ENCODE data around the gene CACNG4.

Gene CACNG4

DNA sequence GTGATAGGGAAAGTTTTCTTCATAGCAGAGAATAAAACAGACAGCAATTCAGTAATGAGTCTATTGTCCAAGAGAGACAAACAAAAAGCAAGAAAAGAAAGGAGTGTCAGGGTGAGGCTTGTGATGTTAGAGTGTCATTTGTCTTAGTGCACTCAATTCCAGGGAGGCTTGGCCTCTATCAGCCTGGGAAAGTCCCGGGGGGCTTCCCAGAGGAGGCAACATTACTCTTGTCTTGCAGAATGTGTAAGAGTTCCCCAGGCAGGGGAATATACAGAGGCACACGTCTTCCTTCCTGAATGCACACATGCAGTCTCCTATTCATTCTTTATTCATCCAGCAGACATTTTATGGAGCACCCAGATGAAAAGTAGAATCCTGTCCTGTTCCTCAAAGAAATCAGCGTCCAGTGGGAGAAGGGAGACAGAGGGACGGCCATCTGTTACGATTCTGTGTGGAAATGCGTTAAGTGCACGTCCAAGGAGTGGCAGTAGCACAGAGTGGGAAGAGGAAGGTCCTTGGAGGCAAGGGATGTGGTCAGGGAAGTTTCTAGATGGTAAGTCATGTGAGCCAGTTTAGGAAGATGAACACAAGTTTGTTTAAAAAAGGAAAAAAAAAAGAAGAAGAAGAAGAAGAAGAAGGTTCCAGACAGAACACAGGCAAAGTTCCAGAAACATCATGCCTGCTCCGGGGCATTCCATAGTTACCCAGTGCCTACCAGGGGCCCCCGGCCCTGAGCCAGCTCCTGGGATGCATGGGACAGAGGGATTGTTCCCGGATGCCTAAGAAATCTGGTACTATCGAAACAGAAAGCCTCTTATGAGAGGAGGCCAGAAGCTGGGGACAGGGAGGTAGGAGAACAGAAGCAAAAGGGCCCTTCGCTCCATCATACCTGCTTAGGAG is 21.1 kb downstream of the CACNG4 start:
- DNase-seq (ENCODE audit: low spot score) = no peak

DNA sequence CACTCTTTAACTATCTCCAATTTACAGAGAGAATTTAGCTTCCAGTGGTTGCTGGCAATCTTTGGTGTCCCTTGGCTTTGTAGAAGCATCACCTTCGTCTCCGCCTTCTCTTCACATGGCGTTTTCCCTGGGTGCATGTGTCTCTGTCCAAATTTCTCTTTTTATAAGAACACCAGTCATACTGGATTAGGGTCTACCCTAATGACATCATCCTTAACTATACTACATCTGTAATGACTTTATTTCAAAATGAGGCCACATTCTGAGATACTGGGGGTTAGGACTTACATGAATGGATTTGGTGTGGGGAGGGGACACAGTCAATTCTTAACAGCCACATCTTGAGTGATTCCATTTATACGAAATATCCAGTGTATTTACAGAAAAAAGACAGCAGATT is 22.2 kb downstream of the CACNG4 start:
- DNase-seq (ENCODE audit: low spot score) = no peak

DNA sequence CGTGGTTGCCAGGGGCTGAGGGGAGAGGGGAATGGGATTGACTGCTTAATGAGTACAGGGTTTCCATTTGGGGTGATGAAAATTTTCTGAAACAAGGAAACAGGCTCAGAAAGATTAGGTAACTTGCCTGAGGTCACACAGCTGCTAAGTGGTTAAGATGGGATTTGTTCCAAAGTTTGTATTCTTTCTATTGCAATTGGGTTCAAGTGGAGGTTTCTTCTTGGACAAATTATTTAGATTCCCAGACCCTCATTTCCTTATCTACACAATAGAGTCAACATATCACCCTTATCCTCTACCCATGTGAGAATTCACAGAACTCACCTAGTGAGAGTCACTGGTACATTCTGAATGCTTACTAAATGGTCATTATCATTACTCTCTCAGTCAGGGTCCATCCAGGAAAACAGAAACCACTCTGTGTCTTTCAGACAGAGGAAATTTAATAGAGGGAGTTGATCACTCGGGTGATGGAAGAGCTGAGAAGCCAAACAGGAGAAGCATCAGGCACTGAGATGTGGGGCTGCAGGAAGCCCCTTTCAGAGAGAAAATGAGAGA is 22.6 kb downstream of the CACNG4 start:
- DNase-seq (ENCODE audit: low spot score) = no peak

- no peak for DNase-seq (ENCODE audit: low spot score)
These were observed 23.7 kb downstream of the CACNG4 start for GRCh38 chr17:66988069-66988798.

GRCh38 chr17:66989076-66989475 is 24.6 kb downstream of the CACNG4 start:
- DNase-seq (ENCODE audit: low spot score) = no peak

DNA sequence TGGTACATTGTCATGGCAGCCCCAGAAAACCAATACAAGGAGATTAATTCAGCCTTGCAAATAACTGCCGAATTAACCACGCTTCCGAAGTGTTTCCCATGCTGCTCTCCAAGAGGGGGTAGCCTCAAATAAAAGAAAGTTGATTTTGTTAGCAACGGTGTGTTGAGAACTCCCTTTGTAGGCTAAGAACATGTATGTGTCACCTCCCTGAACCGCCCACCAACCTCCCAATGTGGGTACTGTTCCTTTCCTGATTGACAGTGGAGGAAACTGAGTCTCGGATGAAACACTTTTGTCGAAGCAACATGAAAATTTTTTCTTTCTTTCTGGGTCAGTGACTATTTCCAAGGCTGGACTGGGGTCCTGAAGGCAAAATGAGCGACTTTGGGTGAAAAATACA is 25.1 kb downstream of the CACNG4 start:
- DNase-seq (ENCODE audit: low spot score) = no peak

DNA sequence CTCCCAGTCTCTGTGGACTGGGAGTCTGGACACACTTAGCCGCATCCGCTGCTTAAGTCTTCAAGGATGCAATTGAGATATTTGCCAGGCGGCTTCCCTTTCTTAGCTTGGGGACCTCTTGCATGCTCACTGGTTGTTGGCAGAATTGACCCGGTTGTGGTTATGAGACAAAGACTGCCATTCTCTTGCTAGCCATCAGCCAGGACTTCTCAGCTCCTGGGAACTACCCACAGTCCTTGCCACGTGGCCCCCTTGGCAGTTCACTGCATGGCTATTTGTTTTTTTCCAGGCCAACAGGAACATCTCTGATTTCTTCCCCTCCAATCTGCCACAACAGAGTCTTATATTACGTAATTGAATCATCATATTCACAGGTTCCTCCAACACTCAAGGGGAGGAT is 25.5 kb downstream of the CACNG4 start:
- no peak for DNase-seq (ENCODE audit: low spot score)

DNA sequence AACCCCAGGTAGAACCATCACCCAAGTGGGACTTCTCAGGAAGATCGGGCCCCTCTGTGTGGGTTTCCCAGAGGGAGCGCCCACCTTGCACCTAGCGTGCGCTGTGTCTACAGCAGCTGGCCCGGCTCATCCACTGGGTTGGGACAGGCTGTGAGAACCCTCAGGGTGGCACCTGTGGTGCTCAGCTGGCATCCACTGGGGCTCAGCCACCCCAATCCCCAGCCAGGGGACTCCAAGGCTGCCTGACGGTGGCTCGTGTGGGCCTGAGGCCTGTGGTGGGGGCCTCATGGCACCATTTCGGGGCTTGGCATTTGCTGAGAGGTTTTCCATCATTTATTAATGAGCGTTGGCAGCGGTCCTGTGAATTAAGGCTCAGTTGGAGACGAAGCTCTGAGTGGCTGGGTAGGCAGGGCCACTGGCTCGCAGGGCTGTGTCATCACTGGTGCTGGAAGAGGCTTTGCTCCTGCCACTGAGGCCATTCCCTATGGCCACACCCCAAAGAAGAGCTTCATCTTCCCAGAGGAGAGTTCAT is 28.5 kb downstream of the CACNG4 start:
- DNase-seq (ENCODE audit: low spot score) = no peak

DNA sequence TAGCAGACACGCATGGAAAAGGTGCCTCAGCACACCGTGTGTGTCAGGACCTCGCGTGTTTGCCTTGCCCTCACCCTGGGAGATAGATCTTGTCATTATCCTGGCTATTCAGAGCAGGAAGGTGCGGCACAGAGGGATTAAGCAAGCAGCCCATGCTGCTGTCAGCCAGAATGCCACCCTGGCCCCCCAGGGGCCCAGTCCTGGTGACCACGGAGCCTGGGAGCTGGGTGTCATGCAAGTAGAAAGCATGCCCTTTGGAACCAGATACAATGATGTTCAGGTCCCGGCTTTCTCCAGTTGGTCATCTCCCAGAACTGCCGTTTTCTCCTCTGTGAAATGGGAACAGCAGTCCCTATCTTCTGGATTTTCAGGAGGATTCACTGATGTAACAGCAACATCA is 29.9 kb downstream of the CACNG4 start:
- no peak for DNase-seq (ENCODE audit: low spot score)

DNA sequence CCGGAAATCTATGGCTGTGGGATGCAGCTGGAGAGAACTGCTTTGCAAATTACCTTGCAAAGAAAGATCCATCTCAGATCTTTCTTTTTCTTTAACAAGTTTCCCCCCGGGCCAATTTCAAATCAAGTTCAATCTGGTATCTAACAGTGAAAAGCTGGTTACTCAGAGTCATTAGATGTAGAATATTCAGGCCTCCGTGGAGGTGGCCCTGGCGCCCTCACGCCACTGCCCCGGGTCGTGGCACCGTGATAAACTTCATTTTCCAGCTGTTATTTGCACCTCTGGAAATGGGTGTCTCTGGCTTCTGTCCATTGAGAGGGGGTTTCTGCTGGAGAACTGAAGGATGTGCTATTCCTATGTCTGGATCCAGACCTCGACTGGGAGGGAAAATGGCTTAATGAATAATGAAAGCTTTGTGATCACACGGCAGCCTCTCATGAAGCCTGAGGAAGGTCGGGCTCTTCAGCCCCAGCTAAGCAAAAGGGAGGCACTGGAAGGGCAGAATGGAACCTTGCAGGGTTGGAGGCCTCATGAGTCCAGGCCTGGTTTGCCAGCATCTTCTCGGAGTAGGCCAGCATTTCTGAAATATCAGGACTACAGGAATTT is 30.5 kb downstream of the CACNG4 start:
- no peak for DNase-seq (ENCODE audit: low spot score)

GRCh38 chr17:66995944-66996343 is 31.4 kb downstream of the CACNG4 start:
- DNase-seq (ENCODE audit: low spot score) = no peak

DNA sequence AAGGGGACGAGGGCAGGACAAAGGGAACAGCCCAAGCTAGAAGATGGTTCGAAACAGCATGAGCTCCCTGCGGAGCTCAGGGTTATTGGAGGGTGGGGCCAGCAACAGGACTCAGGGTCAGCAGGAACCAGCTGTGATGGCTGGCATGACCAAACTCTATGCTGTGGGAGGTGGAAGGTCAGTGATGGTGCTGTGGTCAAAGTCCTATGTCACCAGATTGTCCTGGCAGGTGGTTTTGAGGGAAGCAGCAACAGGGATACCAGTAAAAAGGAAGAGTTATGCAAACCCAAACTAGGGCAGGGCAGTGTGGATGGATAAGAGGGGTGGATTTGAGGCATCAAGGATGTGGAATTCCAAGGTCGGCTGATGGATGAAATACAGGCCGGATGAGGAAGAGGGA is 32.4 kb downstream of the CACNG4 start:
- no peak for DNase-seq (ENCODE audit: low spot score)

DNA sequence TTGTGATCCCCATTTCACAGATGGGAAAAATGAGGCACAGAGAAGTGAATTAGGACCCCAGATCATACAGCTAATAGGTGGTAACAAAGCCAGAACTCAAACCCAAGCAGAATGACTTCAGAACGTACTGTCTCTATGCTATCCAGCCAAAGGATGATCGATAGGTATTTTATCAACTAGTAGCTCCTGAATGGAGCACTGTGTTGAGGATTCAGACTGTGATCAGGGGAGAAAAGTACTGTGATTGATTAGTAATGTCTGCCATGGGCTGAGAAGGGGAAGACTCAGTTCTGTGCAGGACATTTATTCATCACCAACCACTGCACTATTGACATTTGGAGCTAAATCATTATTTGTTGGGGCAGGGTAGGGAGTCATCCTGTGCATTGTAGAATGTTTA is 38.7 kb downstream of the CACNG4 start:
- no peak for DNase-seq (ENCODE audit: low spot score)

GRCh38 chr17:67004181-67004580 is 39.7 kb downstream of the CACNG4 start:
- no peak for DNase-seq (ENCODE audit: low spot score)

DNA sequence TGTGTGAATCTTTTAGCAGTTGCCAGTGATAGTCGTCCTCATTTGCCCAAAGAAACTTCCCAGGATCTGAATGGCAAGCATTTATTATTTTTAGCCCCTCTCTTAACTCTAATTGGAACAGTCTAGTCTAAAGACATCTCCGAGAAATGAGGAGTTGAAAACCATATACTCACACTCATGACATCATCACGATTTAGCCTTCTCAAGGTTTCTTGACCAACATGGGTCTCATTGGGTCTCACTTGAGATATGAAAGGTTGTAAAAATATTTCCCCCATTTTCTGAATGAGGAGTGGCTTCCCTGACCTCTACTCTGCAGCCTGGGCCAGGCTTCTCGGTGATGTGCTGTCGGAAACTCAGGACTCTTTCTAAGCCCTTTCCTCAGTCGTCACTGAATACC is 42.8 kb downstream of the CACNG4 start:
- no peak for DNase-seq (ENCODE audit: low spot score)

DNA sequence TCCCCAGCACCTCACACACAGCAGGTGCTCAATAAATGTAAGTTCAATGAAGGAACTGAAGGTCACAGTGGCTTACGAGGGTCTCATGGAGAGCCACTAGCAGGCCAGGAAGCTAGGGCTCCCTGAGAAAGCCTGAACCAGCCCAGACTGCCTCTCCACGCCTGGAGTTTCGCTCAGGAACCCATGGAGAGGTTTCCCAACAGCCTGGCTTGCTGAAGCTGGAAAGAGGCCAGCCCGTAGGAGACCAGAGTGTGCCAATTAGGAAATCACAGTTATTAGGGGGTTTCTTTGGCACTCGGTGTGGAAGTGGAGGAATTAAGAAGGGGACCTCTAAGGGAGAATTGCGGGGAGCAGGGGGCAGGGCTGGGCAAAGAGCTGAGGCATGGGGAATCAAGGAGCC is 43.6 kb downstream of the CACNG4 start:
- DNase-seq (ENCODE audit: low spot score) = no peak

DNA sequence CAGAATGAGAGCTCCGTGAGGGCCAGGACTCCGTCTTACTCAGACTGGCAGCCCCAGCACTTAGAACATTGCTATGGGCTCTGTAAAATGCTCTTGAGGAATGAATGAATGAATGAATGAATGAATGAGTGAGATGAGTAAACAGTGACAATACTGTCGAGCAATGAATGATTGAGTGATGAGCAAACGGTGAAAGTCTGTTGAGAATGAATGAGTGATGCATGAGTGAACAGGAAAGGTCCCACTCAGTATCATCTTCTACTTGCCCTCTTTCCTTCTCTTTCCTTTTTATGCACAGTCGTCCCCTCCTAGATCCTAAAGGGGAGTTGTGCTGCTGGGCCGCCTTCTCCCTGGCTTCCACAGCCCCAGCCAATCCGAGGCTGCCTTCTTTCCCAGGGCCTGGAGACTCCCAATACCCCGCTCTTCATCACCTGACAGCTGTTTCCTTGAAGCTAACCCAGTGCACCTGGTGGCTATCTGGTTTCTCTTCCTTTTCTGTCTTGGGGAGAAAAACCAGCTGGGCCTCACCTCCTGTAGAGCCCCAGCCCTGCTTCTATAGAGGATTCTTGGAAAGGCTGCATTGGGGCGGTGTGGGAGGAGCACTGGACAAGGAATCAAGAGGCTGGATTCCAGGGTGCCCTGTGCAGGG is 47.1 kb downstream of the CACNG4 start:
- no peak for DNase-seq (ENCODE audit: low spot score)

- DNase-seq (ENCODE audit: low spot score) = no peak
These were observed 49.4 kb downstream of the CACNG4 start for GRCh38 chr17:67013891-67014290.

DNA sequence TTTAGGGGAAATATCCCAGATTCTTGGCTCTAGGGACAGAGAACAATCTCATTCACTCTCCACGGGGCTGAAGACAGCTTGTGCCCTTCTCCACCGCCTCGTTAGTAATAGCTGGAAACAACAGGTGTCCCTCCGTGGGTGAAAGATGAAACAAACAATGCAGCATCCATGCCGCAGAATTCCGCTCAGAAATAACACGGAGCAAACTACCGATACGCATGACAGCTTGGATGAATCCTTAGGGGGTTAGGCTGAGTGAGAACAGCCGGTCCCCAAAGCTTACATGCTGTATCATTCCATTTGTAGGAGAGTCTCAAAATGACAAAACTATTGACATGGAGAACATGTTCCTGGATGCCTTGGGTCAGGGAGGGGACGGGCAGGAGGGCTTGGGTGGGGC is 50.5 kb downstream of the CACNG4 start:
- no peak for DNase-seq (ENCODE audit: low spot score)

DNA sequence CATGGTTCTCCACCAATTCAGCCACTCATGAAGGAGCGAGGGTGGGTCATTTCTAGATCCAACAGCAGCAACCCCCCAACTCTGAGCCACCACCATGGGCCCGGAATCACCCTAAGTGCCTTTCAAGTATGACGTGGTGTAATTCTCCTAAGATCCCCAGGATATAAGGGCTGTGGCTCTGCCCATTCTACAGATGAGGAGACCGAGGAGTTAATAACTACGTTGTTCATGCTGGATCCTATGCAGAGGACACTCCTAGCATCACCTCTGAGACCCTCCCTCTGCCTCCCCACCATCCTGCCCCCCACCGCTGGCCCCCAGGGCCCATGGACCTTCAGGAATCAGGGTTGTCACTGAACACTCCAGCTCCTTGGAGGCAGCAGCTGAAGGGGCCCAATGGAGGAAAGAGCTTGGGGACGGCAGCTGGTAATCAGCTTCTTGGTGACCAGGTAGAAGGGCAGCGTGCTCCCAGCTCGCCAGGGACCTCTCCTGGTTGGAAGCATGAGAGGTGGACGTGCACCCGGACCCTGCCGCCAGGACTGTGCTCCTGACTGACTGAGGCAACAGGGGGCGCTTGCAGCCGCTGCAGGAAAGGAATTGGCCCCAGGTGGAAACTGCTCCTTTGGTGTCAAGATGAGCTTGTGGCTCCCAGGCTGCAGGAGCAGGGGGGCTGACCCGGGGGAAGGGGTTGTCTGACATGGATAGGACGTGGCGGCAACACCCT is 51.7 kb downstream of the CACNG4 start:
- DNase-seq (ENCODE audit: low spot score) = no peak

DNA sequence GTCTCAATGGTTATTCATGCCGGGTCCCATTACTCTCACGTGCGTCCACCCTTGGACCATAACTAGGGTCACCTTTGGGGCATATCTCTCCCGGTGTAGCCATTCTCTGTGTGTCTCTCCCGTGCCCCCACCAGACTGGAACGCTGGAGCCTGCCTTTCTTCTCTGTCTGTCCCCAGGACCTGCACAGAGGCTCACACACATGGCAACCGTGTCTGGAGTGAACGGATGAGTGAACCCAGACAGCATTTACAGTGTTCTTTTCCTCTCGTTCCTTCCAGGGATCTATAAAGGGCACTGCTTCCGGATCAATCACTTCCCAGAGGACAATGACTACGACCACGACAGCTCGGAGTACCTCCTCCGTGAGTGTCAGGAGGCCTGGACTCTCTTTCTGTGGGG is 53.4 kb downstream of the CACNG4 start:
- DNase-seq (ENCODE audit: low spot score) = no peak

Data from ecto neural progenitor cell (in vitro differentiated cells).